Activated CD4-positive, alpha-beta memory T cell treated with anti-CD3 and anti-CD28 coated beads for 36 hours (primary cell): ENCODE data around the gene DNAJC6. TPM values are rescaled to one million over a fixed set of nuclear protein-coding genes. Genes with fewer than 3 reads are reported as not detected.

Experiments
- CTCF ChIA-PET: fragments of 350-600 bp; sonication (Branson Sonifier 250); formaldehyde crosslinking; loops from one replicate; lab custom pipeline; 2021; ENCODE audit warnings: antibody characterized with exemption, inconsistent platforms; lab: Charles Lee
- POLR2A ChIA-PET: fragments of 350-600 bp; sonication (Branson Sonifier 250); formaldehyde crosslinking; loops from one replicate; lab custom pipeline; 2021; ENCODE audit warnings: antibody characterized with exemption; lab: Charles Lee
- DNase-seq: peaks from one replicate; pipeline ENCODE4 v3.0.0-alpha.2; 2020
- H3K27ac Mint-ChIP-seq: one replicate; pipeline ENCODE4 v1.8.0; 2021; ENCODE audit warnings: mixed read lengths
- H3K27me3 Mint-ChIP-seq: one replicate; pipeline ENCODE4 v1.8.0; 2021; ENCODE audit warnings: mixed read lengths
- H3K36me3 Mint-ChIP-seq: one replicate; pipeline ENCODE4 v1.8.0; 2021; ENCODE audit warnings: mixed read lengths
- H3K4me1 Mint-ChIP-seq: one replicate; pipeline ENCODE4 v1.8.0; 2021; ENCODE audit warnings: low read depth, mixed read lengths
- H3K4me3 Mint-ChIP-seq: one replicate; pipeline ENCODE4 v1.8.0; 2021; ENCODE audit warnings: mild to moderate bottlenecking, mixed read lengths
- H3K9me3 Mint-ChIP-seq: one replicate; pipeline ENCODE4 v1.8.0; 2021; ENCODE audit warnings: mixed read lengths
- intact Hi-C: fragments of 100-400 bp; cut with micrococcal nuclease; formaldehyde crosslinking; loops from one replicate; pipeline ENCODE4 v1.15.1; 2023
- total RNA-seq, 2 experiments: library from RNA; stranded (reverse); gene quantifications; one replicate each; pipeline ENCODE4 v1.2.3, GENCODE V29; 2021

DNAJC6 gene
- total RNA-seq, 2 experiments from 2014 or later, result 3.2 to 3.9 TPM

DNA sequence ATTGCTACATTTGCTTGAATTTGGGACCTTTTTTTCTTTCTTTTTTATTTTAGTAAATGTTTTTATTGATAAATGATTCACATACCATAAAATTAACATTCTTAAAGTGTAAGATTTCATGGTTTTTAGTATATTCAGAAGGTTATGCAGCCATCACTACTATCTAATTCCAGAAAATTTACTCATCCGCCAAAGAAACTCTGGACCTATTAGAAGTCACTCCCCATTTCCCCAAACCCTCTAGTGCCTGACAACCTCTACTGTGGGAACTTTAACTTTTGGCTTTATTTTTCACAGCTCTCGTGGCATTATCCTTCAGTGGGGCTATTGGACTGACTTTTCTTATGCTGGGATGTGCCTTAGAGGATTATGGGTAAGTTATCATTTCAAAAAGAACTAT lies 115.7 kb downstream of the DNAJC6 start:
- Mint-ChIP-seq H3K27me3 (no peaks in the 10 kb centered on the region), H3K27ac (no peak overlapping the region), H3K4me1 (peaks cover 12% of the 10 kb centered on the region), H3K36me3 (peaks cover 25% of the 10 kb centered on the region), H3K4me3 (no peak overlapping the region), H3K9me3 (no peaks in the 10 kb centered on the region)
- no peak for DNase-seq
- intact Hi-C loops, result loop anchor here (2.0 kb wide), 2 partner anchors 164 to 276 kb away; partner anchors contain the start of gene AK4
- POLR2A ChIA-PET, result no interaction called here
- CTCF ChIA-PET, result interaction anchor here (1.3 kb wide), 1 partner anchor 262 kb away, joined by 3 read pairs; no protein-coding TSS in a partner anchor

DNA sequence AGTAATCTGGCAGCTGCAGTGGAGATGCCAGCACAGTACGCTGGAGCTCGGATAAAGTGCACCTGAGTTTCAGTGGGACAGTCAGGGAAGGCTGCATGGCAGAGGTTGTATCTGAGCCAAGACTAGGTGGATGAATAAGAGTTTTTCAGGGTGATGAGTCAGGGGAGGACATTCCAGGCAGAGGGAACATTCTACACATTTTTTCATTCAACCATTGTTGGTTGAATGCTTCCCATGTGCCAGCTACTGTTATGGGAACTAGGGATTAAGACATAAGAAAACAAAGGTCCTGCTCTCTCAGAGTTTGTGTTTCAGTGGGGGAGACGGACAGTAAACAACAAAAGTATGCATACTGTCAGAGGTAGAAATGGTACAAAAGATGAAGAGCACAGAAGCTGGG lies 116.4 kb downstream of the DNAJC6 start:
- H3K4me1 Mint-ChIP-seq, result peaks cover 13% of the 10 kb centered on the region
- CTCF ChIA-PET, result interaction anchor here (1.3 kb wide), 1 partner anchor 262 kb away, joined by 3 read pairs; no protein-coding TSS in a partner anchor
- DNase-seq, result no peak
- intact Hi-C loops, result loop anchor here (2.0 kb wide), 2 partner anchors 165 to 277 kb away; partner anchors contain the start of gene AK4
- H3K4me3 Mint-ChIP-seq, result no peak overlapping the region
- no peaks in the 10 kb centered on the region for H3K9me3 Mint-ChIP-seq
- peaks cover 27% of the 10 kb centered on the region for H3K36me3 Mint-ChIP-seq
- no peak overlapping the region for H3K27ac Mint-ChIP-seq
- POLR2A ChIA-PET, result no interaction called here
- no peaks in the 10 kb centered on the region for H3K27me3 Mint-ChIP-seq

DNA sequence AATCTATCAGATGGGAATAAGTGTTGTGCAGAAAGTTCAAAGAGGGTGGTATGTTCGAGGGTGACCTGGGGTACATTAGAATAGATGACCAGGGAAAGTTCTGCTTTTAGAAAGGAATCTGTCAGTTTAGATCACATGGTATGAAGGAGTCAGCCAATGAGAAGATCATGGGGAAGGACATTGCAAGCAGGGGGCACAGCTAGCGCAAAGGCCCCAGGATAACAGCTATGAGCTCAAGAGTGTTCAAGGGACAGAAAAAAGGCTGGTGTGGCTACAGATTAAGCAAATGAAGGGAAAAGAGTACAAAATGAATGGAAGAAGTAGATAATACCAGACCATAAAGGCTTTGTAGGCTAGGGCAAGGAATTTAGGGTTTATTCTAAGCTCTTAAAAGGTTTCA lies 119.7 kb downstream of the DNAJC6 start:
- peaks cover 25% of the 10 kb centered on the region for H3K36me3 Mint-ChIP-seq
- peaks cover 11% of the 10 kb centered on the region for H3K4me1 Mint-ChIP-seq
- no peak for DNase-seq
- ChIA-PET CTCF (interaction anchor here (0.9 to 2.8 kb wide), 4 partner anchors 168 to 262 kb away, joined by 3 to 12 read pairs (median 5); no protein-coding TSS in a partner anchor), POLR2A (no interaction called here)
- no peaks in the 10 kb centered on the region for H3K9me3 Mint-ChIP-seq
- H3K27ac Mint-ChIP-seq, result no peak overlapping the region
- intact Hi-C loops, result no loop called here
- no peak overlapping the region for H3K4me3 Mint-ChIP-seq
- no peaks in the 10 kb centered on the region for H3K27me3 Mint-ChIP-seq

DNA sequence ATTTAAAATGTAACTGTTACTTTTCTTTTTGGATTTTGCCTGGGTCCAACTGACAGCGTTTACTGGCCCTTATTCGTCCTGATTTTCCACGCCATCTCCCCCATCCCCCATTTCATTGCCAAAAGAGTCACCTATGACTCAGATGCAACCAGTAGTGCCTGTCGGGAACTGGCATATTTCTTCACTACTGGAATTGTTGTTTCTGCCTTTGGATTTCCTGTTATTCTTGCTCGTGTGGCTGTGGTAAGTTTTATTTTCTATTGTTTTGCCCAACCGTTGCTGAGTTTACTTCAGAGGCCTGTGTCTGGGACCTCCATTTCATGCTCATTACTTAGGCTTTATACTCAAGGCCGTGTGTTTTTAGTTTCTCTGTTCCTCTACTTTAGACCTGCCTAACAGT lies 120.5 kb downstream of the DNAJC6 start:
- POLR2A ChIA-PET, result no interaction called here
- no peak for DNase-seq
- Mint-ChIP-seq H3K9me3 (no peaks in the 10 kb centered on the region), H3K4me1 (peaks cover 5% of the 10 kb centered on the region), H3K27me3 (no peaks in the 10 kb centered on the region), H3K27ac (no peak overlapping the region), H3K4me3 (no peak overlapping the region), H3K36me3 (peaks cover 19% of the 10 kb centered on the region)
- CTCF ChIA-PET, result interaction anchor here (0.7 to 2.8 kb wide), 5 partner anchors 11 to 257 kb away, joined by 3 to 28 read pairs (median 7); partner anchors contain the start of genes LEPR and LEPROT
- intact Hi-C loops, result loop anchor here (2.0 kb wide), 2 partner anchors 29 to 257 kb away; no protein-coding TSS in a partner anchor

DNA sequence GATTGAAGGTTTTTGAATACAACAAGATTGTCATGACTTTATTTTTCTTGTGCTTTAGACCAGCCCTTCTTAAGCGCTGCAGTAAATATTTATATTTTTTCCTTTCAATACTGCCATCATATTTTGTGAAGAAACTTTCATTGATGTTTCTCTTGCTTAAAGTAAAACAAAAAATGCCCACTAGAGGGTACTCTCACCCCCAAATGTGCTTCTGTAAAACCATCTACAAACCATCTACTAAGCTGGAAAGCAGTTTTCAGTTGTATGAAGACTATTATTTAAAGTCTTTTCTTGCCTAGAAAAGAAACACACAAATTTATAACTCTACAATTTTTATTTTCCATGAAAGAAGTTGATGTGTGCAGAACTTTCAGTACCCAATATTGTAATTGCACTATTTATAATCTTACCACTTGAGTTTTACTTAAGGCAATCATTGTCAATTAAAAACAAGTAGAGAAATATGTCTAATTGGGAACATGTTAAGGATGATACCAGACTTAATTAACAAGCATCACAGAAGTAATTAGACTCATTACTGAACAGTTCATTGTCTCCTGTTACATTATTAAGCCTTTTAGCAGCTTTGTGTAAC lies 121.9 kb downstream of the DNAJC6 start:
- H3K27me3 Mint-ChIP-seq, result no peaks in the 10 kb centered on the region
- ChIA-PET POLR2A (no interaction called here), CTCF (interaction anchor here (0.6 to 2.8 kb wide), 11 partner anchors 12 to 817 kb away, joined by 3 to 28 read pairs (median 4); partner anchors contain the start of genes LEPR and LEPROT)
- H3K4me1 Mint-ChIP-seq, result peaks cover 5% of the 10 kb centered on the region
- H3K4me3 Mint-ChIP-seq, result no peak overlapping the region
- no peak overlapping the region for H3K27ac Mint-ChIP-seq
- H3K36me3 Mint-ChIP-seq, result peaks cover 8% of the 10 kb centered on the region
- intact Hi-C loops, result loop anchor here (2.0 kb wide), 2 partner anchors 28 to 256 kb away; no protein-coding TSS in a partner anchor
- no peak for DNase-seq
- no peaks in the 10 kb centered on the region for H3K9me3 Mint-ChIP-seq

DNA sequence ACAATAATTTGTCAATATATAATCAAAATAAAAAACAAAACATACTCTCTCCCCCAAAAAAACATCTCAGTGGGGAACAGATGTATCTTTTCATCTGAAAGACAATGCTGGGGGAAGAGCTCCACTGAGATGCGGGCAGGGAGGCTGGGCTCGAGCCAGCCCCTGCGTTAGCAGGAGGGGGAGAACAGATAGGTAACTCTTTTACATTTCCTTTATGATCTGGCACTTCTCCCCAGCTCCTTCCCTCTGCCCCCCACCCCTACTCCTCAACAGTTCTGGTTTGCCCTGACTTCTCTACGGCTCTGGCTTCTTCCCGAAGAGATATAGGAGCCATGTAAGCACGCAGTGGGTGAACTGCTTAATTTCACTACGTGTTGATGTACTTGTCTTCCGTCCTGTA lies 123.6 kb downstream of the DNAJC6 start:
- H3K4me3 Mint-ChIP-seq, result no peak overlapping the region
- H3K27ac Mint-ChIP-seq, result no peak overlapping the region
- ChIA-PET CTCF (no interaction called here), POLR2A (no interaction called here)
- peaks cover 5% of the 10 kb centered on the region for H3K36me3 Mint-ChIP-seq
- no peaks in the 10 kb centered on the region for H3K9me3 Mint-ChIP-seq
- intact Hi-C loops, result no loop called here
- no peaks in the 10 kb centered on the region for H3K27me3 Mint-ChIP-seq
- peaks cover 5% of the 10 kb centered on the region for H3K4me1 Mint-ChIP-seq
- DNase-seq, result no peak

DNA sequence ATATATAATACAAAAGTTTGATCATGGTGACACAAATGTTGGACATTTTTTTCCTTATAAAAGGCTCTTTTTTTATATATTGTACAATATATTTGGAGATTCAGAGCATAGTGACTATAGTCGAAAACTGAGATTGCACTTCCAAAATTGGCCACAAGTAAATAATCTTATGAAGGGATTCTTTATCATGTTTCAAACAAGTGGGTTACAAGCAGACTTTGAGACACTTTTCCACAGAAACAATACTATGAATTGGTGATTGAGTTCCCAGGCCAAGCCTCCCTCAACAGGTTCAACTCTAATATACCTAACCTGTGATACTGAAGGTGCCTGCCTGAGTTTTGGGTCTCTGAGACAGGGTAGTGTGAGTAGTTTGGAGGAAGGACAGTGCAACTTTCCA lies 124.9 kb downstream of the DNAJC6 start:
- intact Hi-C loops, result no loop called here
- CTCF ChIA-PET, result interaction anchor here (1.1 kb wide), 1 partner anchor 252 kb away, joined by 3 read pairs; no protein-coding TSS in a partner anchor
- no peak overlapping the region for H3K4me3 Mint-ChIP-seq

DNA sequence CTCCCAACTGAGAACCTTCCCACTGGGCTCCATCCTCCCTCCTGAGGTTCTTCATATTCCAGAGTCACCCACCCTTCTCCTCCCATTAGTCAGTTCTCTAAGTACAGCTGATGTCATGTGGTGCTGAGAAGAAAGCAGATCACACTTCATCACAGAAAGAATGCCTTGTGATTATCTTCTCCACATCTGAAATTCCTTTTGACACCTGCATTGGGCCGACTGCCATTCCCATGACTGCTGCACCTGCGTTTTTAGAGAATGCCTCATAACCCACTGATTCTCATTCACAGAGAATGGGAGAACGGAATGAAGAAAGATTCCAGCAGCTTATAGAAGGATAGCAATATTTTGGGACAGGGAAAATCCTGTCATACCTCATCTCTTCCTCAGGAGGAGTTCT lies 125.4 kb downstream of the DNAJC6 start:
- intact Hi-C loops, result no loop called here
- ChIA-PET CTCF (interaction anchor here (1.1 kb wide), 1 partner anchor 252 kb away, joined by 3 read pairs; no protein-coding TSS in a partner anchor), POLR2A (interaction anchor here (0.5 kb wide), 1 partner anchor 339 kb away, joined by 3 read pairs; no protein-coding TSS in a partner anchor)
- Mint-ChIP-seq H3K27ac (no peak overlapping the region), H3K4me1 (peaks cover 3% of the 10 kb centered on the region), H3K4me3 (no peak overlapping the region), H3K36me3 (peaks cover 2% of the 10 kb centered on the region), H3K27me3 (no peaks in the 10 kb centered on the region), H3K9me3 (no peaks in the 10 kb centered on the region)
- DNase-seq, result no peak

More for the DNA sequence above, 124.9 kb downstream of the DNAJC6 start:
- Mint-ChIP-seq H3K36me3 (peaks cover 2% of the 10 kb centered on the region), H3K4me1 (peaks cover 3% of the 10 kb centered on the region), H3K27me3 (no peaks in the 10 kb centered on the region), H3K27ac (no peak overlapping the region), H3K9me3 (no peaks in the 10 kb centered on the region)
- no peak for DNase-seq
- POLR2A ChIA-PET, result no interaction called here

DNA sequence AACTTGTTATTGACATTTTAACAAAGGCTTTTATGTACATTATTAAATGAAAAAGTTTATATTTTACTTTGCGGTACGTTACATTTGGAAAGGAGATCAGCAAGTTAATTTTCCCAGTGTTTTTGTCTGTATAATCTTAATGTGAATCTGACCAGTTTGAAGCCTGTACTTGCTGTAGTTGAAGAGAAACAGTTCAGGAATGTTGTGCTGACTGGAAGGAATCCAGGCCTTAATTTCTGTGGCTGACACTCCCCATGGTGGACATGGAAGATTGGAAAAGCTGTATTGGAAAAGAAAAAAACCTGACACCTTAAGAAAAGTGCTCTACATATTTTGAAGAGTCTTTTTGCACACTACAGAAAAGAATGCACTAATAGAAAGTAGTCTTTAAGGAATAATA lies 126.6 kb downstream of the DNAJC6 start:
- no peak overlapping the region for H3K27ac Mint-ChIP-seq
- no peaks in the 10 kb centered on the region for H3K27me3 Mint-ChIP-seq
- intact Hi-C loops, result no loop called here
- H3K9me3 Mint-ChIP-seq, result no peaks in the 10 kb centered on the region
- no peak for DNase-seq
- H3K4me3 Mint-ChIP-seq, result no peak overlapping the region
- CTCF ChIA-PET, result no interaction called here
- H3K36me3 Mint-ChIP-seq, result no peaks in the 10 kb centered on the region
- POLR2A ChIA-PET, result no interaction called here
- peaks cover under 1% of the 10 kb centered on the region for H3K4me1 Mint-ChIP-seq

DNA sequence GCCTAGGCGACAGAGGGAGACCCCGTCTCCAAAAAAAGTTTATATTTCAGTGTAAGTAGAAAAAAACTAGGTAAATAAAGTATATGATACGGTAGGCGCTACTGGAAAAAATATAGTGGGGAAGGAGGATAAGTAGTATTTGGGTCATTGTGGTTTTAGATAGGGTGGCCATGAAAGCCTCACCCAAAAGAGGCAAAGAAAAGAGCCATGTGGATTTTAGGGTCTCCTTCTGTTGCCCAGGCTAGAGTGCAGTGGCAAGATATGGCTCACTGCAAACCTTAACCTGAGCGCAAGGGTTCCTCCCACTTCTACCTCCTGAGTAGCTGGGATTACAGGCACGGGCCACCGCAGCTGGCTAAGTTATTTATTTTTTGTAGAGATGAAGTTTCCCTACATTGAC lies 128.3 kb downstream of the DNAJC6 start:
- intact Hi-C loops, result no loop called here

DNA sequence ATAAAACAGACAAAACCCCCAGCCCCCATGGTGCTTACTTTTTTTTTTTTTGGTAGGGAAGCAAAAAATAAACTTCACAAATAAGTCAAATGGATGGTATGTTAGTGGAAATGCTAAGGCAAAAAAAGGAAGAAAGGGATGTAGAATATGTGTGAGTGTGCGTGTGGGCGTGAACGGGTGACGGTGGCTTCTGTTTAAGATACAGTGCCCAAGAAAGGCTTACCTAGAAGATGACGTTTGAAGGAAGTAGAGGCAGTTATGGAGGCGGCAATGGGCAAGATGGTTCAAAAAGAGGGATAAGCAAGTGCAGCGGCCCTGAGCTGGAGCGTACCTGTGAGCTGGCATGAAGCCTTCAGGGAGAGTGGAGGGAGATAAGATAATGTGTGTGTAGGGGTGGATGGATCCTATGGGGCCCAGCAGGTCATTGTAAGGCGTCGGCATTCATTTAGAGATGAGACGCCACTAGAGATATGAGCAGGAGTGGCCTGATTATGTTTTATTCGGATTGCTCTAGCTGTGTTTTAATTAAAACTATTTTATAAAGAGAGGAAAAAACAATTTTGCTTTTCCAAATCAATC lies 131.1 kb downstream of the DNAJC6 start:
- intact Hi-C loops, result no loop called here
- H3K27ac Mint-ChIP-seq, result no peak overlapping the region

More for the DNA sequence above, 128.3 kb downstream of the DNAJC6 start:
- Mint-ChIP-seq H3K27me3 (no peaks in the 10 kb centered on the region), H3K4me3 (no peak overlapping the region), H3K4me1 (no peaks in the 10 kb centered on the region), H3K9me3 (no peaks in the 10 kb centered on the region), H3K27ac (no peak overlapping the region), H3K36me3 (no peaks in the 10 kb centered on the region)
- no peak for DNase-seq
- ChIA-PET CTCF (interaction anchor here (1.5 kb wide), 1 partner anchor 22 kb away, joined by 4 read pairs; no protein-coding TSS in a partner anchor), POLR2A (no interaction called here)

DNA sequence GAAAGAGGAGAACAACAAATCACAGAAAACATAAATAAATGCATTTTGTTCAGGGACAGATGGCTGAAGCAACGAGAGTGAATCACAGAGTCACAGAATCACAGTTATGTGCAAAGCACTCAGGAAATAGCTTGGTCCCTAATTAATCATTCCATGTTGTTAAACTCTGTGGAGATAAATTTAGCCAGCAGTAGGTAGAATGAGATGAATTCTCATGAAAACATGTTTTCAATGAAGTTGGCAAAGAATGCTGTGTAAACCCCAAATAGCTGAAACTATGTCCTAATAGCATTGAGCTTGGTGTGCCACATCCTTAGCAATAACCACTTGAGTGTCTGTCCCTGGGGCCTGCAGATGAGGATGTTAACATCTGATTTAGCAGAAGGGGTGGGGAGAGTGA lies 131.6 kb downstream of the DNAJC6 start:
- Mint-ChIP-seq H3K9me3 (no peaks in the 10 kb centered on the region), H3K4me3 (no peak overlapping the region), H3K27ac (no peak overlapping the region), H3K36me3 (no peaks in the 10 kb centered on the region), H3K27me3 (no peaks in the 10 kb centered on the region), H3K4me1 (no peaks in the 10 kb centered on the region)
- POLR2A ChIA-PET, result no interaction called here
- intact Hi-C loops, result no loop called here
- CTCF ChIA-PET, result interaction anchor here (1.4 kb wide), 1 partner anchor 205 kb away, joined by 3 read pairs; no protein-coding TSS in a partner anchor
- DNase-seq, result no peak

More for the DNA sequence above, 131.1 kb downstream of the DNAJC6 start:
- Mint-ChIP-seq H3K27me3 (no peaks in the 10 kb centered on the region), H3K4me3 (no peak overlapping the region), H3K36me3 (no peaks in the 10 kb centered on the region), H3K4me1 (no peaks in the 10 kb centered on the region), H3K9me3 (no peaks in the 10 kb centered on the region)
- ChIA-PET POLR2A (no interaction called here), CTCF (interaction anchor here (1.4 kb wide), 1 partner anchor 205 kb away, joined by 3 read pairs; no protein-coding TSS in a partner anchor)
- no peak for DNase-seq
